Adrenal gland (tissue), 5 donors: Measurements from ENCODE around the gene PHC2.

ENCODE experiments used
- CTCF ChIP-seq, 6 experiments: fragments of 450-650 bp in 4 of 6; fragments of 200-600 bp in 2 of 6; sonication (generic) in 1 of 6; IDR thresholded peaks; 1 replicate in 5 of 6; 2 replicates in 1 of 6; pipeline versions ENCODE4 v1.5.1 to v1.8.0; 2016 to 2021; ENCODE audit warnings: antibody characterized with exemption in 6 of 6, mild to moderate bottlenecking in 2 of 6, moderate library complexity in 1 of 6
- POLR2A ChIP-seq, 2 donors: fragments of 450-650 bp; IDR thresholded peaks; one replicate each; pipeline ENCODE4 v1.6.1; 2017; ENCODE audit warnings: antibody characterized with exemption in 2 of 2, mild to moderate bottlenecking in 2 of 2, moderate library complexity in 1 of 2
- donor health status: DM: no; HTN: no; CAD: no.

GRCh38 chr1:33312413-33312749, 118.5 kb downstream of the PHC2 start:
- no peak for TF ChIP-seq CTCF (IDR thresholded peaks at IDR 0.05)
- no peak for TF ChIP-seq POLR2A (IDR thresholded peaks at IDR 0.05)
